ENCODE data around the gene CHN2. TPM values are rescaled to one million over a fixed set of nuclear protein-coding genes. Genes with fewer than 3 reads are reported as not detected.

The CHN2 gene
- total RNA-seq, 1 experiment from 2014 or later, result 5.0 TPM

- no peak for TF ChIP-seq FOXP1 (CRISPR knock-in tag; IDR thresholded peaks at IDR 0.05; ENCODE audit: borderline replicate concordance)
- no peak for TF ChIP-seq ZNF219 (CRISPR knock-in tag; IDR thresholded peaks at IDR 0.05; ENCODE audit: borderline replicate concordance)
- no peak for TF ChIP-seq EMX1 (CRISPR knock-in tag; IDR thresholded peaks at IDR 0.05)
- TF ChIP-seq, protein P1, sequence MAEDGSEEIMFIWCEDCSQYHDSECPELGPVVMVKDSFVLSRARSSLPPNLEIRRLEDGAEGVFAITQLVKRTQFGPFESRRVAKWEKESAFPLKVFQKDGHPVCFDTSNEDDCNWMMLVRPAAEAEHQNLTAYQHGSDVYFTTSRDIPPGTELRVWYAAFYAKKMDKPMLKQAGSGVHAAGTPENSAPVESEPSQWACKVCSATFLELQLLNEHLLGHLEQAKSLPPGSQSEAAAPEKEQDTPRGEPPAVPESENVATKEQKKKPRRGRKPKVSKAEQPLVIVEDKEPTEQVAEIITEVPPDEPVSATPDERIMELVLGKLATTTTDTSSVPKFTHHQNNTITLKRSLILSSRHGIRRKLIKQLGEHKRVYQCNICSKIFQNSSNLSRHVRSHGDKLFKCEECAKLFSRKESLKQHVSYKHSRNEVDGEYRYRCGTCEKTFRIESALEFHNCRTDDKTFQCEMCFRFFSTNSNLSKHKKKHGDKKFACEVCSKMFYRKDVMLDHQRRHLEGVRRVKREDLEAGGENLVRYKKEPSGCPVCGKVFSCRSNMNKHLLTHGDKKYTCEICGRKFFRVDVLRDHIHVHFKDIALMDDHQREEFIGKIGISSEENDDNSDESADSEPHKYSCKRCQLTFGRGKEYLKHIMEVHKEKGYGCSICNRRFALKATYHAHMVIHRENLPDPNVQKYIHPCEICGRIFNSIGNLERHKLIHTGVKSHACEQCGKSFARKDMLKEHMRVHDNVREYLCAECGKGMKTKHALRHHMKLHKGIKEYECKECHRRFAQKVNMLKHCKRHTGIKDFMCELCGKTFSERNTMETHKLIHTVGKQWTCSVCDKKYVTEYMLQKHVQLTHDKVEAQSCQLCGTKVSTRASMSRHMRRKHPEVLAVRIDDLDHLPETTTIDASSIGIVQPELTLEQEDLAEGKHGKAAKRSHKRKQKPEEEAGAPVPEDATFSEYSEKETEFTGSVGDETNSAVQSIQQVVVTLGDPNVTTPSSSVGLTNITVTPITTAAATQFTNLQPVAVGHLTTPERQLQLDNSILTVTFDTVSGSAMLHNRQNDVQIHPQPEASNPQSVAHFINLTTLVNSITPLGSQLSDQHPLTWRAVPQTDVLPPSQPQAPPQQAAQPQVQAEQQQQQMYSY (CRISPR knock-in tag; IDR thresholded peaks at IDR 0.05), result no peak
- TF ChIP-seq, protein P2, sequence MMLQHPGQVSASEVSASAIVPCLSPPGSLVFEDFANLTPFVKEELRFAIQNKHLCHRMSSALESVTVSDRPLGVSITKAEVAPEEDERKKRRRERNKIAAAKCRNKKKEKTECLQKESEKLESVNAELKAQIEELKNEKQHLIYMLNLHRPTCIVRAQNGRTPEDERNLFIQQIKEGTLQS (CRISPR knock-in tag; conservative IDR thresholded peaks at IDR 0.05), result no peak
- TF ChIP-seq ZBTB43 (CRISPR knock-in tag; IDR thresholded peaks at IDR 0.05), result no peak
Measured at GRCh38 chr7:29290829-29291228, 96.3 kb downstream of the CHN2 start (continued).

- Mint-ChIP-seq H3K4me1 (peaks cover 82% of the 10 kb centered on the region), H3K27ac (peak overlapping the region; percentile 32; the same call in 1 of the 2 replicates), H3K36me3 (no peaks in the 10 kb centered on the region), H3K27me3 (ENCODE audit: low read depth) (no peaks in the 10 kb centered on the region), H3K4me3 (no peak overlapping the region), H3K9me3 (no peaks in the 10 kb centered on the region)
- CTCF ChIA-PET, result interaction anchor here (0.6 to 1.3 kb wide), 3 partner anchors 48 to 102 kb away, joined by 3 to 5 read pairs (median 4); no protein-coding TSS in a partner anchor
- no peak for DNase-seq (ENCODE audit: low spot score)
- POLR2A ChIA-PET, result no interaction called here
- TF ChIP-seq KAT7 (CRISPR knock-in tag; IDR thresholded peaks at IDR 0.05; ENCODE audit: borderline replicate concordance) (no peak), USF1 (CRISPR knock-in tag; IDR thresholded peaks at IDR 0.05) (no peak), TEAD1 (CRISPR knock-in tag; IDR thresholded peaks at IDR 0.05) (no peak), NR3C1 (CRISPR knock-in tag; conservative IDR thresholded peaks at IDR 0.05; ENCODE audit: low read depth) (no peak), ZNF232 (CRISPR knock-in tag; IDR thresholded peaks at IDR 0.05) (no peak), ZNF219 (CRISPR knock-in tag; IDR thresholded peaks at IDR 0.05; ENCODE audit: borderline replicate concordance) (no peak), FOXP1 (CRISPR knock-in tag; IDR thresholded peaks at IDR 0.05; ENCODE audit: borderline replicate concordance) (no peak), TCF7 (CRISPR knock-in tag; IDR thresholded peaks at IDR 0.05; ENCODE audit: low read depth) (no peak), RORB (CRISPR knock-in tag; IDR thresholded peaks at IDR 0.05) (no peak), ZNF423 (CRISPR knock-in tag; IDR thresholded peaks at IDR 0.05) (no peak), STAT6 (CRISPR knock-in tag; conservative IDR thresholded peaks at IDR 0.05; ENCODE audit: low read depth) (no peak), FOXK1 (CRISPR knock-in tag; IDR thresholded peaks at IDR 0.05) (no peak), NFATC4 (CRISPR knock-in tag; IDR thresholded peaks at IDR 0.05) (no peak), CREB1 (CRISPR knock-in tag; IDR thresholded peaks at IDR 0.05) (no peak), ESRRA (CRISPR knock-in tag; IDR thresholded peaks at IDR 0.05; ENCODE audit: borderline replicate concordance) (no peak), JUN (CRISPR knock-in tag; IDR thresholded peaks at IDR 0.05) (no peak), NR1H2 (CRISPR knock-in tag; IDR thresholded peaks at IDR 0.05) (no peak)
- TF ChIP-seq, protein P1 (CRISPR knock-in tag; IDR thresholded peaks at IDR 0.05), result no peak
- ATAC-seq, result no peak
Measured at GRCh38 chr7:29291723-29292618, 97.4 kb downstream of the CHN2 start.

All from WTC11 (cell line).